ENCODE measurements around the gene PTPRD. TPM values are rescaled to one million over a fixed set of nuclear protein-coding genes. Genes with fewer than 3 reads are reported as not detected.

PTPRD gene
- total and polyA plus RNA-seq, 9 of the 15 experiments (the other 6 are each of a cell fraction or from before 2014, with no cell fraction given): 0.11 TPM; not detected in 8

DNA sequence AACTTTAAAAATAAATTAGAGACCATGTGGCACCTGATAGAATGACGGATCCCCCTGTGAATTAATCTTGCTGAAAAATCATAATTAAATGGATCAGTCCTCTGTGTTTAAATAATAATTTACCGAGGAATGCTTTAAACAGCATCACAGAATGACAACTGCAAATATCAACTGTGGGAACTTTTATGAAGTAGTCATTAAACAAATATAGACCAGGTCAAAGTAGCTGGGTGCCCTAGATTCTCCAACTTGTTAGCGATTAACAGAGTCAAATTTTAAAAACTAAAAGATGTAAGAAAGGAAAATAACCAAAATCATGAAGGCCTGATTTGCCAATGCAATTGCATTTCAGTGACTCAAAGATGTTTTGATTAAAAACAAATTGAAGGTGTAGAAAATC is 933.4 kb downstream of the PTPRD start:
- no peak for DNase-seq (ENCODE audit: extremely low read depth in 1 of 4, low spot score in 3 of 4)
- intact Hi-C loops (cut with micrococcal nuclease) (no loop called here), in situ Hi-C loops (cut with MboI) (no loop called here)
- POLR2A ChIA-PET: no interaction called here
- ATAC-seq: no peak
- TF ChIP-seq ARID1B (IDR thresholded peaks at IDR 0.05): no peak
- TF ChIP-seq, protein P1, sequence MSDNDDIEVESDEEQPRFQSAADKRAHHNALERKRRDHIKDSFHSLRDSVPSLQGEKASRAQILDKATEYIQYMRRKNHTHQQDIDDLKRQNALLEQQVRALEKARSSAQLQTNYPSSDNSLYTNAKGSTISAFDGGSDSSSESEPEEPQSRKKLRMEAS (CRISPR knock-in tag; IDR thresholded peaks at IDR 0.05): no peak
- no peak for TF ChIP-seq SLC30A9 (CRISPR knock-in tag; IDR thresholded peaks at IDR 0.05)
- TF ChIP-seq, protein P2, sequence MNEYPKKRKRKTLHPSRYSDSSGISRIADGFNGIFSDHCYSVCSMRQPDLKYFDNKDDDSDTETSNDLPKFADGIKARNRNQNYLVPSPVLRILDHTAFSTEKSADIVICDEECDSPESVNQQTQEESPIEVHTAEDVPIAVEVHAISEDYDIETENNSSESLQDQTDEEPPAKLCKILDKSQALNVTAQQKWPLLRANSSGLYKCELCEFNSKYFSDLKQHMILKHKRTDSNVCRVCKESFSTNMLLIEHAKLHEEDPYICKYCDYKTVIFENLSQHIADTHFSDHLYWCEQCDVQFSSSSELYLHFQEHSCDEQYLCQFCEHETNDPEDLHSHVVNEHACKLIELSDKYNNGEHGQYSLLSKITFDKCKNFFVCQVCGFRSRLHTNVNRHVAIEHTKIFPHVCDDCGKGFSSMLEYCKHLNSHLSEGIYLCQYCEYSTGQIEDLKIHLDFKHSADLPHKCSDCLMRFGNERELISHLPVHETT (CRISPR knock-in tag; conservative IDR thresholded peaks at IDR 0.05 in 1 of 2, IDR thresholded peaks at IDR 0.05 in 1 of 2): no peak
- TF ChIP-seq KDM2B (CRISPR knock-in tag; IDR thresholded peaks at IDR 0.05): no peak
- no peak for TF ChIP-seq NFYB (IDR thresholded peaks at IDR 0.05; ENCODE audit: extremely low read depth, insufficient read length)
- no peak for TF ChIP-seq KDM4B (IDR thresholded peaks at IDR 0.05; ENCODE audit: borderline replicate concordance in 2 of 2, low read depth in 1 of 2)
- CTCF ChIA-PET (ENCODE audit: low intra/inter-chr PET ratio): no interaction called here
- Histone ChIP-seq H3K36me3 (ENCODE audit: control insufficient read depth, insufficient read depth, low read length) (no peaks in the 10 kb centered on the region), H3K9ac (ENCODE audit: insufficient read depth in 1 of 2, low read depth in 2 of 2, low read length in 2 of 2) (no peak overlapping the region), H3K79me2 (ENCODE audit: control insufficient read depth, insufficient read depth, low read length) (no peaks in the 10 kb centered on the region), H4K20me1 (replicated peaks; ENCODE audit: control insufficient read depth, insufficient read depth, low read length) (no peaks in the 10 kb centered on the region), H3K4me2 (ENCODE audit: insufficient read depth, low read length) (no peak overlapping the region), H2AFZ (ENCODE audit: low read depth, low read length) (no peak overlapping the region), H3K27me3 (ENCODE audit: control insufficient read depth in 2 of 2, insufficient read depth in 2 of 2, low read length in 2 of 2) (no peaks in the 10 kb centered on the region), H3K9me1 (ENCODE audit: control insufficient read depth, insufficient read depth, low read length) (no peaks in the 10 kb centered on the region), H3K4me3 (no peak overlapping the region), H3K4me1 (replicated peaks in 1 of 2; ENCODE audit: control insufficient read depth in 2 of 2, insufficient read depth in 2 of 2, low read length in 2 of 2) (no peaks in the 10 kb centered on the region), H3K9me3 (replicated peaks; ENCODE audit: control insufficient read depth, insufficient read depth, low read depth, low read length) (no peaks in the 10 kb centered on the region), H3K27ac (ENCODE audit: extremely low read depth, low read depth, low read length) (no peak overlapping the region)
- no peak for FAIRE-seq
- BruUV-seq (replicated peaks): no TSS peak
- WGBS (ENCODE audit: insufficient coverage, low coverage, missing lambda C conversion rate): 0% methylated on average over 3 of the region's 3 CpGs
